ENCODE measurements around the gene CPEB2. TPM values are rescaled to one million over a fixed set of nuclear protein-coding genes. Genes with fewer than 3 reads are reported as not detected.

CPEB2 gene
- total and polyA plus RNA-seq, 9 of the 15 experiments (the other 6 are each of a cell fraction or from before 2014, with no cell fraction given): 0.39 to 3.0 (median 1.4) TPM

DNA sequence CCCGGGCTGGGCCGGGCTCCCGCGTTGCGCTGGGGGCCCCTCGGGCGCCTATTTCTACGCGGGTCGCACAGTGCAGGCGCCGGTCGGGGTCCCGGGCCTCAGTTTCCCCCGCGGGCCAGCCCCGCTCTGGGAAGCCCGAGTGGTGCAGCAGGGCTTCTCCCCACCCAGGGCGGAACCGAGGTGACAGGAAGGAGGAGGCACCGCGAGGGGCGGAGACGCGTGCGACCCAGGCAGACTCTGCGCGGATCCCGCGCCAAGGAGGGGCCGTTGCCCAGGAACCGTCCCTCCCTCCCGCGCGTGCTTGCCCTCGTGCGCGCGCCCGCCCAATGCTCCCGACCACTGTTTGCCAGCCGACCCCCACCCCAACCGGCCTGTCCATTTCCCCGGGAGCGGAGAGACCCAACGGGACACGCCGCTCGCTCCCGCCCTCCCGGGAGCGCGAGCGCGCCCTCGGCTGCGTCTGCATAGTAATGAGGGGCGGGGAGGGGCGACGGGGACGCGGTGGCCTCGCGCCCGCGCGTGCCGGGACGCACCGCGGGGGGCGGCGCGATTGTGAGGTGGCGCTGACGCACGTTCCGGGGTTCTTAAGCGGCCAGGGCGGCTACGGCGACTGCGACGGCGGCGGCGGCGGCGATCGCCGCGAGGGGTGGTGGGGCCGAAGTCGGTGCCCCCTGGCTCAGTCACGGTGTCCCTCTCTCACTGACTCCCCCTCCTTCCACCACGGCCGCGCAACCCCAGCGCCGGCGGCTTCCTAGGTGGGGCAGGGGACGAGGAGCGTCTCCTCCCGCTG is at the start of gene CPEB2 (continued):
- TF ChIP-seq FOXJ3 (CRISPR knock-in tag; IDR thresholded peaks at IDR 0.05) (no peak), ZNF583 (CRISPR knock-in tag; IDR thresholded peaks at IDR 0.05) (no peak; the same call in 1 of the 2 replicates), ZNF239 (CRISPR knock-in tag; IDR thresholded peaks at IDR 0.05) (no peak), EWSR1 (IDR thresholded peaks at IDR 0.05; ENCODE audit: borderline replicate concordance, low read depth, partially characterized antibody) (no peak), ZNF830 (CRISPR knock-in tag; IDR thresholded peaks at IDR 0.05) (no peak), MXI1 (IDR thresholded peaks at IDR 0.05; ENCODE audit: low read depth, low read length) (no peak), RAD21 (CRISPR knock-in tag; conservative IDR thresholded peaks at IDR 0.05 in 1 of 2, IDR thresholded peaks at IDR 0.05 in 1 of 2) (0 out of 4 replicates have a peak, but pooled peaks of 1 of the 2 experiments have one; percentile 2)
- TF ChIP-seq, protein P1, sequence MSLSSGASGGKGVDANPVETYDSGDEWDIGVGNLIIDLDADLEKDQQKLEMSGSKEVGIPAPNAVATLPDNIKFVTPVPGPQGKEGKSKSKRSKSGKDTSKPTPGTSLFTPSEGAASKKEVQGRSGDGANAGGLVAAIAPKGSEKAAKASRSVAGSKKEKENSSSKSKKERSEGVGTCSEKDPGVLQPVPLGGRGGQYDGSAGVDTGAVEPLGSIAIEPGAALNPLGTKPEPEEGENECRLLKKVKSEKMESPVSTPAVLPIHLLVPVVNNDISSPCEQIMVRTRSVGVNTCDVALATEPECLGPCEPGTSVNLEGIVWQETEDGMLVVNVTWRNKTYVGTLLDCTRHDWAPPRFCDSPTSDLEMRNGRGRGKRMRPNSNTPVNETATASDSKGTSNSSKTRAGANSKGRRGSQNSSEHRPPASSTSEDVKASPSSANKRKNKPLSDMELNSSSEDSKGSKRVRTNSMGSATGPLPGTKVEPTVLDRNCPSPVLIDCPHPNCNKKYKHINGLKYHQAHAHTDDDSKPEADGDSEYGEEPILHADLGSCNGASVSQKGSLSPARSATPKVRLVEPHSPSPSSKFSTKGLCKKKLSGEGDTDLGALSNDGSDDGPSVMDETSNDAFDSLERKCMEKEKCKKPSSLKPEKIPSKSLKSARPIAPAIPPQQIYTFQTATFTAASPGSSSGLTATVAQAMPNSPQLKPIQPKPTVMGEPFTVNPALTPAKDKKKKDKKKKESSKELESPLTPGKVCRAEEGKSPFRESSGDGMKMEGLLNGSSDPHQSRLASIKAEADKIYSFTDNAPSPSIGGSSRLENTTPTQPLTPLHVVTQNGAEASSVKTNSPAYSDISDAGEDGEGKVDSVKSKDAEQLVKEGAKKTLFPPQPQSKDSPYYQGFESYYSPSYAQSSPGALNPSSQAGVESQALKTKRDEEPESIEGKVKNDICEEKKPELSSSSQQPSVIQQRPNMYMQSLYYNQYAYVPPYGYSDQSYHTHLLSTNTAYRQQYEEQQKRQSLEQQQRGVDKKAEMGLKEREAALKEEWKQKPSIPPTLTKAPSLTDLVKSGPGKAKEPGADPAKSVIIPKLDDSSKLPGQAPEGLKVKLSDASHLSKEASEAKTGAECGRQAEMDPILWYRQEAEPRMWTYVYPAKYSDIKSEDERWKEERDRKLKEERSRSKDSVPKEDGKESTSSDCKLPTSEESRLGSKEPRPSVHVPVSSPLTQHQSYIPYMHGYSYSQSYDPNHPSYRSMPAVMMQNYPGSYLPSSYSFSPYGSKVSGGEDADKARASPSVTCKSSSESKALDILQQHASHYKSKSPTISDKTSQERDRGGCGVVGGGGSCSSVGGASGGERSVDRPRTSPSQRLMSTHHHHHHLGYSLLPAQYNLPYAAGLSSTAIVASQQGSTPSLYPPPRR (CRISPR knock-in tag; IDR thresholded peaks at IDR 0.05; ENCODE audit: borderline replicate concordance): no peak
- TF ChIP-seq, protein P2, sequence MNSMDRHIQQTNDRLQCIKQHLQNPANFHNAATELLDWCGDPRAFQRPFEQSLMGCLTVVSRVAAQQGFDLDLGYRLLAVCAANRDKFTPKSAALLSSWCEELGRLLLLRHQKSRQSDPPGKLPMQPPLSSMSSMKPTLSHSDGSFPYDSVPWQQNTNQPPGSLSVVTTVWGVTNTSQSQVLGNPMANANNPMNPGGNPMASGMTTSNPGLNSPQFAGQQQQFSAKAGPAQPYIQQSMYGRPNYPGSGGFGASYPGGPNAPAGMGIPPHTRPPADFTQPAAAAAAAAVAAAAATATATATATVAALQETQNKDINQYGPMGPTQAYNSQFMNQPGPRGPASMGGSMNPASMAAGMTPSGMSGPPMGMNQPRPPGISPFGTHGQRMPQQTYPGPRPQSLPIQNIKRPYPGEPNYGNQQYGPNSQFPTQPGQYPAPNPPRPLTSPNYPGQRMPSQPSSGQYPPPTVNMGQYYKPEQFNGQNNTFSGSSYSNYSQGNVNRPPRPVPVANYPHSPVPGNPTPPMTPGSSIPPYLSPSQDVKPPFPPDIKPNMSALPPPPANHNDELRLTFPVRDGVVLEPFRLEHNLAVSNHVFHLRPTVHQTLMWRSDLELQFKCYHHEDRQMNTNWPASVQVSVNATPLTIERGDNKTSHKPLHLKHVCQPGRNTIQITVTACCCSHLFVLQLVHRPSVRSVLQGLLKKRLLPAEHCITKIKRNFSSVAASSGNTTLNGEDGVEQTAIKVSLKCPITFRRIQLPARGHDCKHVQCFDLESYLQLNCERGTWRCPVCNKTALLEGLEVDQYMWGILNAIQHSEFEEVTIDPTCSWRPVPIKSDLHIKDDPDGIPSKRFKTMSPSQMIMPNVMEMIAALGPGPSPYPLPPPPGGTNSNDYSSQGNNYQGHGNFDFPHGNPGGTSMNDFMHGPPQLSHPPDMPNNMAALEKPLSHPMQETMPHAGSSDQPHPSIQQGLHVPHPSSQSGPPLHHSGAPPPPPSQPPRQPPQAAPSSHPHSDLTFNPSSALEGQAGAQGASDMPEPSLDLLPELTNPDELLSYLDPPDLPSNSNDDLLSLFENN (IDR thresholded peaks at IDR 0.05; ENCODE audit: low read depth in 2 of 2, low read length in 2 of 2): no peak
- TF ChIP-seq, protein P3, sequence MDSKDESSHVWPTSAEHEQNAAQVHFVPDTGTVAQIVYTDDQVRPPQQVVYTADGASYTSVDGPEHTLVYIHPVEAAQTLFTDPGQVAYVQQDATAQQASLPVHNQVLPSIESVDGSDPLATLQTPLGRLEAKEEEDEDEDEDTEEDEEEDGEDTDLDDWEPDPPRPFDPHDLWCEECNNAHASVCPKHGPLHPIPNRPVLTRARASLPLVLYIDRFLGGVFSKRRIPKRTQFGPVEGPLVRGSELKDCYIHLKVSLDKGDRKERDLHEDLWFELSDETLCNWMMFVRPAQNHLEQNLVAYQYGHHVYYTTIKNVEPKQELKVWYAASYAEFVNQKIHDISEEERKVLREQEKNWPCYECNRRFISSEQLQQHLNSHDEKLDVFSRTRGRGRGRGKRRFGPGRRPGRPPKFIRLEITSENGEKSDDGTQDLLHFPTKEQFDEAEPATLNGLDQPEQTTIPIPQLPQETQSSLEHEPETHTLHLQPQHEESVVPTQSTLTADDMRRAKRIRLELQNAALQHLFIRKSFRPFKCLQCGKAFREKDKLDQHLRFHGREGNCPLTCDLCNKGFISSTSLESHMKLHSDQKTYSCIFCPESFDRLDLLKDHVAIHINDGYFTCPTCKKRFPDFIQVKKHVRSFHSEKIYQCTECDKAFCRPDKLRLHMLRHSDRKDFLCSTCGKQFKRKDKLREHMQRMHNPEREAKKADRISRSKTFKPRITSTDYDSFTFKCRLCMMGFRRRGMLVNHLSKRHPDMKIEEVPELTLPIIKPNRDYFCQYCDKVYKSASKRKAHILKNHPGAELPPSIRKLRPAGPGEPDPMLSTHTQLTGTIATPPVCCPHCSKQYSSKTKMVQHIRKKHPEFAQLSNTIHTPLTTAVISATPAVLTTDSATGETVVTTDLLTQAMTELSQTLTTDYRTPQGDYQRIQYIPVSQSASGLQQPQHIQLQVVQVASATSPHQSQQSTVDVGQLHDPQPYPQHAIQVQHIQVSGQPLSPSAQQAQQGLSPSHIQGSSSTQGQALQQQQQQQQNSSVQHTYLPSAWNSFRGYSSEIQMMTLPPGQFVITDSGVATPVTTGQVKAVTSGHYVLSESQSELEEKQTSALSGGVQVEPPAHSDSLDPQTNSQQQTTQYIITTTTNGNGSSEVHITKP (IDR thresholded peaks at IDR 0.05; ENCODE audit: partially characterized antibody): no peak
- TF ChIP-seq, protein P4, sequence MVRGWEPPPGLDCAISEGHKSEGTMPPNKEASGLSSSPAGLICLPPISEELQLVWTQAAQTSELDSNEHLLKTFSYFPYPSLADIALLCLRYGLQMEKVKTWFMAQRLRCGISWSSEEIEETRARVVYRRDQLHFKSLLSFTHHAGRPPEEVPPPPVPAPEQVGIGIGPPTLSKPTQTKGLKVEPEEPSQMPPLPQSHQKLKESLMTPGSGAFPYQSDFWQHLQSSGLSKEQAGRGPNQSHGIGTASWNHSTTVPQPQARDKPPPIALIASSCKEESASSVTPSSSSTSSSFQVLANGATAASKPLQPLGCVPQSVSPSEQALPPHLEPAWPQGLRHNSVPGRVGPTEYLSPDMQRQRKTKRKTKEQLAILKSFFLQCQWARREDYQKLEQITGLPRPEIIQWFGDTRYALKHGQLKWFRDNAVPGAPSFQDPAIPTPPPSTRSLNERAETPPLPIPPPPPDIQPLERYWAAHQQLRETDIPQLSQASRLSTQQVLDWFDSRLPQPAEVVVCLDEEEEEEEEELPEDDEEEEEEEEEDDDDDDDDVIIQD (CRISPR knock-in tag; IDR thresholded peaks at IDR 0.05): no peak
